HG03575 (cell line): ENCODE results near the gene COPS8.

Experiments used
- ATAC-seq: cut with Tn5 transposase; IDR thresholded peaks from one replicate; pipeline ENCODE4 v1.9.1; 2021; ENCODE audit not compliant: unreplicated experiment, insufficient number of reproducible peaks, low FRiP score; ENCODE audit errors: extremely low read depth

The COPS8 gene

DNA sequence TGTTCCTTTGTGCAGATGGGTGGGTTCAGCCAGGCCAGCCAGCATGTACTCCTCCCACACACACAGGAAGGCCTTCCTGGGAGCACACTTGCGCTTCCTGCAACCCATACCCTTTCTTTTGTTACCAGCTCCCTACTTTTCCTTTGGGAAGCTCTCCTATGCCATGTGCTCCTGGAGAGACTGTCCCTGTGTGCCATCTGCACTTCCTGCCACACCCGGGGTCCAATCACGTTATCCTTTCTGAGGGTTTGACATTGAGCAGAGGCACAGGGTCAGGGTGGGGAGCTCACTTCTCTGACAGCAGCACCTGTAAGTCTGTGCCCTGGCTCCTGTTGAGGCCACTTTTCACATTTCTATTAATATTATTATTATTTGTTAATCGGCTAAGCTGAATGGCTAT, 62.9 kb downstream of the COPS8 start:
- no peak for ATAC-seq

DNA sequence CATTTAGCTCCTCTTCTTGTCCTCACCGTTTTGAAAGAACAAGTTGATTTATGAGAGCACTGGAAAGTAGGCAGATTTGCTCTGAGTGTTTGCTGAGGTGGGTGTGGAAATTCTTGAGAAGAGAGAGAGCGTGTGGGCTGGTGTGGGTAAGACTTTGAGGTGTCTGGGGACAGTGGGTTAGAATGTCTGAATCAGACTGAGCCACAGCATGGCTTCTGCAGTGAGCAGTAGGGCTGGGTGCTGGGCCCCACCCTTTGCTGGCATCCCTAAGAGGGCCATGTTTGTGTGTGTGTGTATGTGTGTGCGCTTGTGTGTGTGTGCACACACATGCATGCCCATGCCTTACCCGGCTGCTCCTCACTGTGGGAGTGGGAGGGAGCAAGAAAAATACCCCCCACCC, 63.7 kb downstream of the COPS8 start:
- no peak for ATAC-seq
